Heart right ventricle (tissue), 16 donors: ENCODE results near the gene VPS41. TPM values are rescaled to one million over a fixed set of nuclear protein-coding genes. Genes with fewer than 3 reads are reported as not detected.

ENCODE experiments used
- ATAC-seq, 8 donors: fragments of 200-7000 bp; cut with Tn5 transposase; one replicate each; pipeline ENCODE4 v1.9.1; 2020; ENCODE audit warnings: mild to moderate bottlenecking in 8 of 8, moderate library complexity in 8 of 8, moderate number of reproducible peaks in 1 of 8
- DNase-seq, 2 donors: peaks; one replicate each; pipeline ENCODE4 v3.0.0-alpha.2; 2020
- H3K27ac ChIP-seq, 10 donors: fragments of 200-600 bp; sonication (generic) in 2 of 10; one replicate each; pipeline versions ENCODE4 v1.5.0 to v1.8.0; 2020 to 2022; ENCODE audit warnings: mild to moderate bottlenecking in 3 of 10
- H3K27me3 ChIP-seq, 7 donors: fragments of 200-600 bp; one replicate each; pipeline ENCODE4 v1.8.0; 2021 to 2022; ENCODE audit warnings: mild to moderate bottlenecking in 2 of 7
- H3K36me3 ChIP-seq, 9 donors: fragments of 200-600 bp; sonication (generic) in 1 of 9; one replicate each; pipeline versions ENCODE4 v1.5.0 to v1.8.0; 2020 to 2022; ENCODE audit warnings: mild to moderate bottlenecking in 2 of 9
- H3K4me1 ChIP-seq, 9 donors: fragments of 200-600 bp; sonication (generic) in 1 of 9; one replicate each; pipeline versions ENCODE4 v1.5.0 to v1.8.0; 2020 to 2022; ENCODE audit warnings: mild to moderate bottlenecking in 4 of 9
- H3K4me3 ChIP-seq, 10 donors: fragments of 200-600 bp; sonication (generic) in 2 of 10; one replicate each; pipeline versions ENCODE4 v1.5.0 to v1.8.0; 2020 to 2022; ENCODE audit warnings: mild to moderate bottlenecking in 7 of 10, moderate library complexity in 2 of 10
- H3K9me3 ChIP-seq, 11 donors: fragments of 200-600 bp in 10 of 11; sonication (generic) in 2 of 11; one replicate each; pipeline versions ENCODE4 v1.5.0 to v1.8.0; 2013 to 2022; ENCODE audit warnings: mild to moderate bottlenecking in 2 of 11, control low read depth in 1 of 11, moderate library complexity in 1 of 11
- CTCF ChIP-seq, 9 donors: fragments of 200-600 bp; sonication (generic) in 2 of 9; IDR thresholded peaks; one replicate each; pipeline versions ENCODE4 v1.5.0 to v1.8.0; 2021 to 2022; ENCODE audit warnings: antibody characterized with exemption in 9 of 9, mild to moderate bottlenecking in 5 of 9, moderate library complexity in 1 of 9
- WGBS, 2 donors: extraction: QIAGEN DNeasy Blood & Tissue Kit; methylation state at CpG; one replicate each; pipeline ENCODE4 v1.1.7; 2013; ENCODE audit warnings: inconsistent platforms in 1 of 2; 5-methylcytosine and 5-hydroxymethylcytosine counted together
- intact Hi-C, 10 donors: fragments of 100-400 bp; cut with DNase I; formaldehyde crosslinking; loops; one replicate each; pipeline versions ENCODE4 v1.11.1 to v1.14.2; 2022
- polyA plus RNA-seq, 2 donors: library from polyadenylated mRNA; stranded (reverse); fragments of 200-250 nt; gene quantifications; one replicate each; pipeline ENCODE4 v1.2.3, GENCODE V29; 2013
- total RNA-seq, 10 donors: library from RNA; stranded (reverse); fragmentation: NEBNext Ultra II Directional in 3 of 10; extraction: Animal tissue kit (Norgen Biotek cat#: 25700) in 3 of 10; gene quantifications; one replicate each; pipeline versions ENCODE4 v1.2.1 to v1.2.4, GENCODE V29; 2021 to 2023
- donor health status: Arrhythmogenic right ventricular cardiomyopathy.
- donor health status: ischemic (EF 13 %, LVEDD 7.1; RV severe dilation, severe dysfunction).
- donor health status: healthy with polysubstance abuse.
- donor health status: DM: no; HTN: yes; CAD: no.
- donor health status: DM: no; HTN: no; CAD: no.
- donor health status: ischemic (EF 25% LVEDD 6.9; RV normal size, moderate dysfunction).
- donor health status: ischemic (EF 25% LVEDD 5.7; RV mildly dilated, moderate dysfunction).
- donor health status: healthy.
- donor health status: DM: yes; HTN: yes; CAD: no.
- donor health status: Ischemic cardiomyopathy.
- donor health status: ischemic (EF 35%, LVEDD 5.7; RV mildly dilated, moderate dysfunction).
- donor health status: nonischemic (EF 11% LVEDD 7.7; RV severe dilation, severe dysfunction).
- donor health status: DM: yes; HTN: yes; CAD: no.
- donor health status: PGD.
- donor health status: ischemic (EF 29% LVEDD 5.4; RV normal size, mild dysfunction).
- donor health status: nonischemic (EF 23%, LVEDD 6.1; RV moderate dilation, normal function).

The VPS41 gene
- total and polyA plus RNA-seq, 12 donors: 7.1 to 60.7 (median 48.0) TPM

GRCh38 chr7:38833329-38833728, 75.7 kb downstream of the VPS41 start:
- no peak for TF ChIP-seq CTCF (IDR thresholded peaks at IDR 0.05)
- H3K27me3 ChIP-seq: no peaks in the 10 kb centered on the region
- H3K27ac ChIP-seq: no peak overlapping the region
- intact Hi-C loops: no loop called here
- peaks cover 0 to 12% (median 0%) of the 10 kb centered on the region in 9 donors for H3K36me3 ChIP-seq
- ATAC-seq (no peak), DNase-seq (no peak)
- peaks cover 0 to 11% (median 0%) of the 10 kb centered on the region in 9 donors for H3K4me1 ChIP-seq
- 54 to 70% methylated on average over 1 of the region's 1 CpG for WGBS, 2 donors
- no peak overlapping the region for H3K4me3 ChIP-seq
- H3K9me3 ChIP-seq: no peaks in the 10 kb centered on the region

- intact Hi-C loops: no loop called here
- 67 to 77% methylated on average over 6 of the region's 6 CpGs for WGBS, 2 donors
- Histone ChIP-seq H3K27ac (peak overlapping the region in 1 of 10 donors; percentile 27), H3K27me3 (no peaks in the 10 kb centered on the region), H3K36me3 (peaks cover 0 to 12% (median 0%) of the 10 kb centered on the region in 9 donors), H3K4me1 (peaks cover 0 to 15% (median 4%) of the 10 kb centered on the region in 9 donors), H3K4me3 (peak overlapping the region in 2 of 10 donors; percentile 2 to 15), H3K9me3 (no peaks in the 10 kb centered on the region)
- no peak for TF ChIP-seq CTCF (IDR thresholded peaks at IDR 0.05)
- ATAC-seq (peak in 2 of 8 donors; percentile 33 to 44), DNase-seq (no peak)
Measured at GRCh38 chr7:38831259-38831996, 77.6 kb downstream of the VPS41 start.

GRCh38 chr7:38830826-38831225, 78.2 kb downstream of the VPS41 start:
- Histone ChIP-seq H3K4me3 (peak overlapping the region in 2 of 10 donors; percentile 2 to 15), H3K36me3 (peaks cover 0 to 12% (median 0%) of the 10 kb centered on the region in 9 donors), H3K27me3 (no peaks in the 10 kb centered on the region), H3K4me1 (peaks cover 0 to 21% (median 10%) of the 10 kb centered on the region in 9 donors), H3K9me3 (no peaks in the 10 kb centered on the region), H3K27ac (peak overlapping the region in 1 of 10 donors; percentile 27)
- 72 to 87% methylated on average over 2 of the region's 2 CpGs for WGBS, 2 donors
- no peak for DNase-seq
- no peak for TF ChIP-seq CTCF (IDR thresholded peaks at IDR 0.05)
- ATAC-seq: no peak
- intact Hi-C loops: no loop called here

GRCh38 chr7:38829488-38830165, 79.4 kb downstream of the VPS41 start:
- intact Hi-C loops: no loop called here
- no peak for DNase-seq
- WGBS, 2 donors: 85 to 89% methylated on average over 5 of the region's 5 CpGs
- Histone ChIP-seq H3K36me3 (peaks cover 0 to 12% (median 0%) of the 10 kb centered on the region in 9 donors), H3K9me3 (no peaks in the 10 kb centered on the region), H3K4me3 (no peak overlapping the region), H3K27ac (no peak overlapping the region), H3K4me1 (peaks cover 0 to 25% (median 15%) of the 10 kb centered on the region in 9 donors), H3K27me3 (no peaks in the 10 kb centered on the region)
- no peak for TF ChIP-seq CTCF (IDR thresholded peaks at IDR 0.05)
- no peak for ATAC-seq
